K562 (cell line): ENCODE results near the gene PTCH1. TPM values are rescaled to one million over a fixed set of nuclear protein-coding genes. Genes with fewer than 3 reads are reported as not detected.
A peak's percentile ranks its signal among the peaks of the same experiment; 100 is the strongest.

Source experiments
- CBFA2T2 ChIP-seq: fragments of 450-650 bp; conservative IDR thresholded peaks from 2 replicates; pipeline ENCODE4 v1.6.1; 2017; ENCODE audit warnings: mild to moderate bottlenecking
- CHD1 ChIP-seq: fragments of 200-600 bp; sonication (generic); IDR thresholded peaks from one replicate; pipeline ENCODE4 v1.6.1; 2012; ENCODE audit warnings: mild to moderate bottlenecking, moderate library complexity, low read length, inconsistent platforms
- ETV1 ChIP-seq: fragments of 450-650 bp; conservative IDR thresholded peaks from 2 replicates; pipeline ENCODE4 v1.6.1; 2016; ENCODE audit warnings: missing genetic modification characterization, control low read depth, low read depth, missing compliant biosample characterization
- FOXJ2 ChIP-seq: fragments of 200-800 bp; sonication (Bioruptor generic); IDR thresholded peaks from 2 replicates; pipeline ENCODE4 v1.6.1; 2016; ENCODE audit warnings: missing genetic modification characterization, missing compliant biosample characterization
- HDAC3 ChIP-seq: fragments of 450-650 bp; IDR thresholded peaks from 2 replicates; pipeline ENCODE4 v1.6.1; 2018; ENCODE audit warnings: borderline replicate concordance, mild to moderate bottlenecking, moderate library complexity; ENCODE audit not compliant: partially characterized antibody
- MAFF ChIP-seq: IDR thresholded peaks from 2 replicates; pipeline ENCODE4 v1.6.1; 2012; ENCODE audit warnings: low read length, improper control_type of control experiment
- MTA3 ChIP-seq: fragments of 450-650 bp; formaldehyde crosslinking; IDR thresholded peaks from 2 replicates; pipeline ENCODE4 v1.6.1; 2017; ENCODE audit warnings: mild to moderate bottlenecking, borderline replicate concordance
- RBM15 ChIP-seq: fragments of 200-400 bp; formaldehyde crosslinking; IDR thresholded peaks from 2 replicates; pipeline ENCODE4 v1.6.1; 2018; ENCODE audit warnings: mild to moderate bottlenecking, low read length, moderate library complexity; ENCODE audit not compliant: insufficient read depth
- RFX7 ChIP-seq: fragments of 250-450 bp; sonication (Bioruptor Pico); IDR thresholded peaks from 2 replicates; pipeline ENCODE4 v1.5.1; 2021; ENCODE audit warnings: mild to moderate bottlenecking
- RHOXF2B ChIP-seq: fragments of 250-450 bp; sonication (Bioruptor Pico); conservative IDR thresholded peaks from 2 replicates; pipeline ENCODE4 v1.5.1; 2021
- SMAD3 ChIP-seq: fragments of 450-650 bp; formaldehyde crosslinking; conservative IDR thresholded peaks from 2 replicates; pipeline ENCODE4 v1.4.0; 2020; ENCODE audit warnings: mild to moderate bottlenecking
- SMARCA5 ChIP-seq: fragments of 450-650 bp; IDR thresholded peaks from 2 replicates; pipeline ENCODE4 v1.6.1; 2016
- SMARCB1 ChIP-seq: IDR thresholded peaks from 2 replicates; pipeline ENCODE4 v1.6.1; 2011; ENCODE audit warnings: improper control_type of control experiment, low read depth; ENCODE audit not compliant: insufficient read length
- SMARCC2 ChIP-seq: fragments of 450-650 bp; IDR thresholded peaks from 2 replicates; pipeline ENCODE4 v1.6.1; 2017; ENCODE audit warnings: antibody characterized with exemption, moderate library complexity, mild to moderate bottlenecking, low read depth
- SREBF2 ChIP-seq: sonication (generic); formaldehyde crosslinking; IDR thresholded peaks from 2 replicates; pipeline ENCODE4 v1.4.0; 2020; ENCODE audit warnings: mild to moderate bottlenecking, missing genetic modification reagents
- SRSF7 ChIP-seq: fragments of 200-400 bp; formaldehyde crosslinking; optimal IDR thresholded peaks from 2 replicates; pipeline ENCODE3; 2017; ENCODE audit warnings: mild to moderate bottlenecking, low read depth, low read length
- ZFP36 ChIP-seq: fragments of 150-350 bp; IDR thresholded peaks from 2 replicates; pipeline ENCODE4 v1.6.1; 2018; ENCODE audit warnings: low read length, low read depth; ENCODE audit not compliant: partially characterized antibody
- ZNF239 ChIP-seq: fragments of 250-450 bp; sonication (Bioruptor Pico); IDR thresholded peaks from 2 replicates; pipeline ENCODE4 v1.4.0; 2020; ENCODE audit warnings: mild to moderate bottlenecking
- ZNF324 ChIP-seq: fragments of 250-450 bp; sonication (Bioruptor Pico); IDR thresholded peaks from 2 replicates; pipeline ENCODE4 v1.4.0; 2020; ENCODE audit warnings: mild to moderate bottlenecking
- ZNF589 ChIP-seq: fragments of 200-800 bp; sonication (Bioruptor generic); IDR thresholded peaks from 2 replicates; pipeline ENCODE4 v1.6.1; 2016; ENCODE audit warnings: low read depth, missing genetic modification characterization, missing compliant biosample characterization
- ZNF668 ChIP-seq: fragments of 250-450 bp; sonication (Bioruptor Pico); IDR thresholded peaks from 2 replicates; pipeline ENCODE4 v1.8.0; 2022; ENCODE audit warnings: mild to moderate bottlenecking, inconsistent platforms
- ZNF778 ChIP-seq: fragments of 450-650 bp; formaldehyde crosslinking; IDR thresholded peaks from 2 replicates; pipeline ENCODE4 v1.4.0; 2020; ENCODE audit warnings: mild to moderate bottlenecking, moderate library complexity
- polyA plus RNA-seq, 8 experiments: library from polyadenylated mRNA; depleted of rRNA in 4 of 8; stranded (reverse) in 5 of 8; unstranded in 3 of 8; fragments of >200 nt; fragmentation: Nextera tagmentation in 2 of 8; fragmentation: Illumina TruSeq in 1 of 8; extraction: Ambion mirVana in 2 of 8; extraction: Trizol in 1 of 8; gene quantifications; 2 replicates each; pipeline versions ENCODE4 v1.2.1 to v1.2.3, GENCODE V29; 2011 to 2014; ENCODE audit warnings: inconsistent platforms in 1 of 8, missing spikeins in 1 of 8
- total RNA-seq, 7 experiments: library from RNA; depleted of rRNA in 6 of 7; stranded (reverse); fragments of >200 nt in 6 of 7; fragmentation: Illumina TruSeq in 2 of 7; extraction: Trizol in 2 of 7; gene quantifications; 2 replicates each; pipeline versions ENCODE4 v1.2.1 to v1.2.3, GENCODE V29; 2011 to 2021; ENCODE audit warnings: low replicate concordance in 1 of 7
- TF ChIP-seq, protein P1 (sequence below): IDR thresholded peaks from 2 replicates; pipeline ENCODE4 v1.6.1; 2014; ENCODE audit warnings: antibody characterized with exemption
- TF ChIP-seq, protein P2 (sequence below): fragments of 450-650 bp; IDR thresholded peaks from 2 replicates; pipeline ENCODE4 v1.6.1; 2014; ENCODE audit warnings: low read depth, mild to moderate bottlenecking, moderate library complexity, borderline replicate concordance
- TF ChIP-seq, protein P3 (sequence below): fragments of 450-650 bp; IDR thresholded peaks from 2 replicates; pipeline ENCODE4 v1.7.1; 2018; ENCODE audit warnings: mild to moderate bottlenecking, low read depth; ENCODE audit not compliant: partially characterized antibody

PTCH1 gene
- total and polyA plus RNA-seq, 9 of the 15 experiments (the other 6 are each of a cell fraction or from before 2014, with no cell fraction given) = 0.70 to 9.9 (median 3.8) TPM

DNA sequence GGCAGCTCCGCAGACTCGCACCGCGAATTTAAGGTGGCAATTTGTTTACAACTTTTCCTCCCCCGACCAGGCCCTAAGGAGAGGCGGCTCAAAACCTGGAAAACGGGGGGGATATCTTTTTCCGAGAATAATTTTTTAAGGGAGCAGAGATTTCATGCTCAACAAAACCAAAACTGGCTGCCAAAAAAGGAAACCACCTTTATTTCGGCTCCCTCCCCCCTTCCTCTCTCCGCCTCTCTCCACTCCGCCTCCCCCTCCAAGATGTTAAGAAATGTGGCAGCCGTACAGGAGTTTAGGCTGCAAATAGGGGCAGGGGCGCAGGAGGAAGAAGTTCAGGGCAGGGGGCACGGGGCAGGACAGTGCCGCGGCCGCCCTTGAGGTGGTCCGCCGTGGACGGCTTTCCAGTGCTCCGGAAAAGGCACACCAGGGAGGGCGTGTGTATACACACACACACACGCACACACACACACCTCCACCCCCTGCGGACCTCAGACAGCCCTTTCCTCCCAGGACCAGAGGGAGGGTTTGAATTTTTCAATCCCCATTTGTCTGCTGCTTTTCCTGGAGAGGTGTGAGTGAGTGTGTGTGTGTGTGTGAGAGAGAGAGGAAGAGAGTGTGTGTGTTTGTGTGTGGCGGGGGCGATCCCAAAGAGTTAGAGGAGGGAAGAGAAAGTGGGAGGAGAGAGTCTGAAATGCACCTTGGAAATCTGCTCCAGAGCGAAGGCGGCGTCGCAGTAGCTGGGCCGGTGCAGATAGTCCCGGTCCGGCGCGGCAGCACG lies 9.1 kb downstream of the PTCH1 start (continued):
- TF ChIP-seq ETV1 (tag) (peak; percentile 34; the same call in 1 of the 2 replicates), MAFF (no peak), RHOXF2B (CRISPR knock-in tag) (no peak), SMARCC2 (no peak), RBM15 (no peak), MTA3 (peak; percentile 44; the same call in 1 of the 2 replicates), SRSF7 (no peak), RFX7 (CRISPR knock-in tag) (no peak), SMARCA5 (no peak), ZNF239 (CRISPR knock-in tag) (no peak), SREBF2 (CRISPR knock-in tag) (no peak), ZNF778 (CRISPR knock-in tag) (no peak), ZNF589 (CRISPR knock-in tag) (no peak), CHD1 (no peak), ZNF324 (CRISPR knock-in tag) (no peak), ZFP36 (no peak), SMARCB1 (no peak), HDAC3 (peak; percentile 45), ZNF668 (CRISPR knock-in tag) (no peak), SMAD3 (no peak), FOXJ2 (tag) (peak; percentile 47; the same call in 1 of the 2 replicates), CBFA2T2 (no peak)
- TF ChIP-seq, protein P1, sequence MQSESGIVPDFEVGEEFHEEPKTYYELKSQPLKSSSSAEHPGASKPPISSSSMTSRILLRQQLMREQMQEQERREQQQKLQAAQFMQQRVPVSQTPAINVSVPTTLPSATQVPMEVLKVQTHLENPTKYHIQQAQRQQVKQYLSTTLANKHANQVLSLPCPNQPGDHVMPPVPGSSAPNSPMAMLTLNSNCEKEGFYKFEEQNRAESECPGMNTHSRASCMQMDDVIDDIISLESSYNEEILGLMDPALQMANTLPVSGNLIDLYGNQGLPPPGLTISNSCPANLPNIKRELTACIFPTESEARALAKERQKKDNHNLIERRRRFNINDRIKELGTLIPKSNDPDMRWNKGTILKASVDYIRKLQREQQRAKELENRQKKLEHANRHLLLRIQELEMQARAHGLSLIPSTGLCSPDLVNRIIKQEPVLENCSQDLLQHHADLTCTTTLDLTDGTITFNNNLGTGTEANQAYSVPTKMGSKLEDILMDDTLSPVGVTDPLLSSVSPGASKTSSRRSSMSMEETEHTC = no peak
- TF ChIP-seq, protein P2, sequence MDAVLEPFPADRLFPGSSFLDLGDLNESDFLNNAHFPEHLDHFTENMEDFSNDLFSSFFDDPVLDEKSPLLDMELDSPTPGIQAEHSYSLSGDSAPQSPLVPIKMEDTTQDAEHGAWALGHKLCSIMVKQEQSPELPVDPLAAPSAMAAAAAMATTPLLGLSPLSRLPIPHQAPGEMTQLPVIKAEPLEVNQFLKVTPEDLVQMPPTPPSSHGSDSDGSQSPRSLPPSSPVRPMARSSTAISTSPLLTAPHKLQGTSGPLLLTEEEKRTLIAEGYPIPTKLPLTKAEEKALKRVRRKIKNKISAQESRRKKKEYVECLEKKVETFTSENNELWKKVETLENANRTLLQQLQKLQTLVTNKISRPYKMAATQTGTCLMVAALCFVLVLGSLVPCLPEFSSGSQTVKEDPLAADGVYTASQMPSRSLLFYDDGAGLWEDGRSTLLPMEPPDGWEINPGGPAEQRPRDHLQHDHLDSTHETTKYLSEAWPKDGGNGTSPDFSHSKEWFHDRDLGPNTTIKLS = no peak
- TF ChIP-seq, protein P3, sequence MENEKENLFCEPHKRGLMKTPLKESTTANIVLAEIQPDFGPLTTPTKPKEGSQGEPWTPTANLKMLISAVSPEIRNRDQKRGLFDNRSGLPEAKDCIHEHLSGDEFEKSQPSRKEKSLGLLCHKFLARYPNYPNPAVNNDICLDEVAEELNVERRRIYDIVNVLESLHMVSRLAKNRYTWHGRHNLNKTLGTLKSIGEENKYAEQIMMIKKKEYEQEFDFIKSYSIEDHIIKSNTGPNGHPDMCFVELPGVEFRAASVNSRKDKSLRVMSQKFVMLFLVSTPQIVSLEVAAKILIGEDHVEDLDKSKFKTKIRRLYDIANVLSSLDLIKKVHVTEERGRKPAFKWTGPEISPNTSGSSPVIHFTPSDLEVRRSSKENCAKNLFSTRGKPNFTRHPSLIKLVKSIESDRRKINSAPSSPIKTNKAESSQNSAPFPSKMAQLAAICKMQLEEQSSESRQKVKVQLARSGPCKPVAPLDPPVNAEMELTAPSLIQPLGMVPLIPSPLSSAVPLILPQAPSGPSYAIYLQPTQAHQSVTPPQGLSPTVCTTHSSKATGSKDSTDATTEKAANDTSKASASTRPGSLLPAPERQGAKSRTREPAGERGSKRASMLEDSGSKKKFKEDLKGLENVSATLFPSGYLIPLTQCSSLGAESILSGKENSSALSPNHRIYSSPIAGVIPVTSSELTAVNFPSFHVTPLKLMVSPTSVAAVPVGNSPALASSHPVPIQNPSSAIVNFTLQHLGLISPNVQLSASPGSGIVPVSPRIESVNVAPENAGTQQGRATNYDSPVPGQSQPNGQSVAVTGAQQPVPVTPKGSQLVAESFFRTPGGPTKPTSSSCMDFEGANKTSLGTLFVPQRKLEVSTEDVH = no peak
